Endodermal cell (in vitro differentiated cells): ENCODE measurements around the gene GNB2. TPM values are rescaled to one million over a fixed set of nuclear protein-coding genes. Genes with fewer than 3 reads are reported as not detected.
A peak's percentile ranks its signal among the peaks of the same experiment; 100 is the strongest.

Experiments
- DNase-seq: peaks from one replicate; pipeline ENCODE4 v3.0.0-alpha.2; 2017
- H3K27ac ChIP-seq: 2 replicates; pipeline ENCODE4 v1.5.1; 2013; ENCODE audit warnings: mild to moderate bottlenecking, low read depth, low read length, moderate library complexity
- H3K27me3 ChIP-seq: 2 replicates; pipeline ENCODE4 v1.6.1; 2013; ENCODE audit warnings: mild to moderate bottlenecking, low read length, moderate library complexity; ENCODE audit not compliant: insufficient read depth, control insufficient read depth, poor library complexity, severe bottlenecking
- H3K36me3 ChIP-seq: 2 replicates; pipeline ENCODE4 v1.7.0; 2013; ENCODE audit warnings: mild to moderate bottlenecking, low read length, moderate library complexity; ENCODE audit not compliant: control insufficient read depth, insufficient read depth
- H3K4me1 ChIP-seq: one replicate; pipeline ENCODE4 v1.7.0; 2013; ENCODE audit warnings: low read length; ENCODE audit not compliant: control insufficient read depth, insufficient read depth
- H3K4me3 ChIP-seq: 2 replicates; pipeline ENCODE4 v1.5.1; 2013; ENCODE audit warnings: mild to moderate bottlenecking, low read length, moderate library complexity
- H3K9ac ChIP-seq: 2 replicates; pipeline ENCODE4 v1.6.1; 2013; ENCODE audit warnings: mild to moderate bottlenecking, low read length, moderate library complexity; ENCODE audit not compliant: poor library complexity, severe bottlenecking; ENCODE audit errors: extremely low read depth
- H3K9me3 ChIP-seq: 2 replicates; pipeline ENCODE4 v1.6.1; 2013; ENCODE audit warnings: mild to moderate bottlenecking, low read length, moderate library complexity; ENCODE audit not compliant: control insufficient read depth
- H3K27ac Mint-ChIP-seq: 2 replicates; pipeline ENCODE4 v1.8.0; 2020; ENCODE audit warnings: mixed read lengths
- H3K27me3 Mint-ChIP-seq: 2 replicates; pipeline ENCODE4 v1.8.0; 2021; ENCODE audit warnings: mild to moderate bottlenecking, mixed read lengths; ENCODE audit not compliant: insufficient read depth
- H3K36me3 Mint-ChIP-seq: 2 replicates; pipeline ENCODE4 v1.8.0; 2020; ENCODE audit warnings: low read depth, mixed read lengths
- H3K4me1 Mint-ChIP-seq: 2 replicates; pipeline ENCODE4 v1.8.0; 2020; ENCODE audit warnings: mixed read lengths
- H3K4me3 Mint-ChIP-seq: 2 replicates; pipeline ENCODE4 v1.8.0; 2020; ENCODE audit warnings: mild to moderate bottlenecking, moderate library complexity, mixed read lengths
- H3K9me3 Mint-ChIP-seq: 2 replicates; pipeline ENCODE4 v1.8.0; 2020; ENCODE audit warnings: mild to moderate bottlenecking, mixed read lengths
- WGBS, 2 experiments: methylation state at CpG; one replicate each; pipeline versions ENCODE4 v1.1.5 to v1.1.7; 2013; ENCODE audit warnings: missing lambda C conversion rate in 2 of 2, mixed read lengths in 1 of 2; ENCODE audit not compliant: insufficient coverage in 1 of 2, insufficient read length in 1 of 2; 5-methylcytosine and 5-hydroxymethylcytosine counted together
- long read RNA-seq, 4 experiments: library from polyadenylated mRNA in 2 of 4; library from RNA in 1 of 4; library from capped mRNA in 1 of 4; stranded (forward) in 3 of 4; unstranded in 1 of 4; transcript quantifications; one replicate each; pipeline ENCODE4 v2.0.0, GENCODE V29; 2020 to 2021; ENCODE audit warnings: inconsistent platforms in 1 of 4
- polyA plus RNA-seq, 2 experiments: library from polyadenylated mRNA; stranded (reverse); fragments of 50-300 nt; gene quantifications; one replicate each; pipeline ENCODE4 v1.2.3, GENCODE V29; 2013
- total RNA-seq, 2 donors: library from RNA; stranded (reverse); fragmentation: NEBNext Ultra II Directional in 1 of 2; extraction: Animal tissue kit (Norgen Biotek cat#: 25700) in 1 of 2; gene quantifications; 2 replicates in 1 of 2; 3 replicates in 1 of 2; pipeline ENCODE4 v1.2.1, GENCODE V29; 2021
- TF ChIP-seq, protein P1 (sequence below): fragments of 200-600 bp; sonication (generic); conservative IDR thresholded peaks from 2 replicates; pipeline ENCODE4 v1.5.0; 2021; ENCODE audit warnings: antibody characterized with exemption, mild to moderate bottlenecking

The GNB2 gene
- 100 to 1,000 TPM; 197 to 230 TPM for total RNA-seq
- polyA plus RNA-seq (2013, experiment 1 of 2): 186 TPM
- polyA plus RNA-seq (2013, experiment 2 of 2): 184 TPM
- long read RNA-seq, experiment 1, transcript GNB2-202 (9 exons, 1,524 nt): minor isoform, 20 of 144 reads
- long read RNA-seq, experiment 1, transcript GNB2-201 (10 exons, 1,878 nt): major isoform, 70 of 144 reads
- long read RNA-seq, experiment 1, partial matches to known transcripts: 40 of 144 reads
- long read RNA-seq, experiment 1, other reads (novel, unspliced or antisense): 13 of 144 reads
- long read RNA-seq, experiment 2, transcript GNB2-202 (9 exons, 1,524 nt): minor isoform, 9 of 277 reads
- long read RNA-seq, experiment 2, transcript GNB2-201 (10 exons, 1,878 nt): major isoform, 250 of 277 reads
- long read RNA-seq, experiment 2, partial matches to known transcripts: 14 of 277 reads
- long read RNA-seq, experiment 2, other reads (novel, unspliced or antisense): 3 of 277 reads
- long read RNA-seq, experiment 3, transcript GNB2-201 (10 exons, 1,878 nt): major isoform, 13 of 25 reads
- long read RNA-seq, experiment 3, partial matches to known transcripts: 6 of 25 reads
- long read RNA-seq, experiment 3, other reads (novel, unspliced or antisense): 2 of 25 reads
- long read RNA-seq, experiment 4, transcript GNB2-202 (9 exons, 1,524 nt): major isoform, 8 of 28 reads
- long read RNA-seq, experiment 4, partial matches to known transcripts: 20 of 28 reads
- long read RNA-seq, experiment 4, other reads (novel, unspliced or antisense): 0 of 28 reads

DNA sequence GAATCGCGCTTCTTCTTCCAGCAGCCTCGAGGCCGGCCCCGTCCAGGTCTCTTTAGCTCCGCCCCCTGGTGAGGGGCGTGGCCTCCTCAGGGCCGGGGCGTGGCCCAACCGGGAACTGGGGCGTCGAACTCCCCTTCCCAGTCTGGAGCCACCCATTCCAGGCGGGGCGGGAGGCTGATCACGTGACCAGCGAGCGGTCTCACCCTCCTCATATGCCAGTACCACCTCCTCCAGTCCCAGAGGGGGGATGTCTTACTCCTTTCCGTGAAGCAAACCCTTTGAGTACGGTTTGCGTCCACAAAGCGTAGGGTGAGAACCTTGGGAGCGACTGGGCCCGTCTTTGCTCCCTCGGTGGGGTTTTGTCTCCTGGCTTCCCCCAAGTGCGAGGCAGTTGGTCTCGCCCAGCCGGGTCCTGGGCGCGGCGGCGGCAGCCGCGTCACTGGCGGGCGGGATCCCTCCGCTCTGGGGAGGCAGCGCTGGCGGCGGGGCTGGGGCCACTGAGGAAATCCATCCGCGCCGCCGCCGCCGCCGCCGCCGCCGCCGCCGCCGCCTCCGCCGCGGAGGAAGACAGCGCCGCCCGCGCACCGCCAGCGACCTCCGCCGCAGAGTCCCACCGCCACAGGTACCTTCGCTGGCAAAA, at the start of gene GNB2:
GNB2 (plus strand) TSS at position 439 of the 640 bp plus-strand sequence. CDS start 2,526 bp downstream, outside the sequence.
- Histone ChIP-seq H3K9me3 (no peaks in the 10 kb centered on the region), H3K9ac (peak within 1 kb of the TSS; percentile 81), H3K27ac (peak within 1 kb of the TSS; percentile 98), H3K27me3 (peaks cover 8% of the 10 kb centered on the region), H3K36me3 (peaks cover 18% of the 10 kb centered on the region), H3K4me3 (peak within 1 kb of the TSS; percentile 87), H3K4me1 (no peaks in the 10 kb centered on the region)
- DNase-seq: peak; percentile 100
- Mint-ChIP-seq H3K4me3 (peak within 1 kb of the TSS; percentile 84), H3K9me3 (no peaks in the 10 kb centered on the region), H3K4me1 (peaks cover 2% of the 10 kb centered on the region), H3K36me3 (peaks cover 16% of the 10 kb centered on the region), H3K27ac (peak within 1 kb of the TSS; percentile 97), H3K27me3 (peaks cover 31% of the 10 kb centered on the region)
- TF ChIP-seq, protein P1, sequence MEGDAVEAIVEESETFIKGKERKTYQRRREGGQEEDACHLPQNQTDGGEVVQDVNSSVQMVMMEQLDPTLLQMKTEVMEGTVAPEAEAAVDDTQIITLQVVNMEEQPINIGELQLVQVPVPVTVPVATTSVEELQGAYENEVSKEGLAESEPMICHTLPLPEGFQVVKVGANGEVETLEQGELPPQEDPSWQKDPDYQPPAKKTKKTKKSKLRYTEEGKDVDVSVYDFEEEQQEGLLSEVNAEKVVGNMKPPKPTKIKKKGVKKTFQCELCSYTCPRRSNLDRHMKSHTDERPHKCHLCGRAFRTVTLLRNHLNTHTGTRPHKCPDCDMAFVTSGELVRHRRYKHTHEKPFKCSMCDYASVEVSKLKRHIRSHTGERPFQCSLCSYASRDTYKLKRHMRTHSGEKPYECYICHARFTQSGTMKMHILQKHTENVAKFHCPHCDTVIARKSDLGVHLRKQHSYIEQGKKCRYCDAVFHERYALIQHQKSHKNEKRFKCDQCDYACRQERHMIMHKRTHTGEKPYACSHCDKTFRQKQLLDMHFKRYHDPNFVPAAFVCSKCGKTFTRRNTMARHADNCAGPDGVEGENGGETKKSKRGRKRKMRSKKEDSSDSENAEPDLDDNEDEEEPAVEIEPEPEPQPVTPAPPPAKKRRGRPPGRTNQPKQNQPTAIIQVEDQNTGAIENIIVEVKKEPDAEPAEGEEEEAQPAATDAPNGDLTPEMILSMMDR: no peak
- 0 to 2% methylated on average over 11 to 65 of the region's 65 CpGs for WGBS, 2 experiments

DNA sequence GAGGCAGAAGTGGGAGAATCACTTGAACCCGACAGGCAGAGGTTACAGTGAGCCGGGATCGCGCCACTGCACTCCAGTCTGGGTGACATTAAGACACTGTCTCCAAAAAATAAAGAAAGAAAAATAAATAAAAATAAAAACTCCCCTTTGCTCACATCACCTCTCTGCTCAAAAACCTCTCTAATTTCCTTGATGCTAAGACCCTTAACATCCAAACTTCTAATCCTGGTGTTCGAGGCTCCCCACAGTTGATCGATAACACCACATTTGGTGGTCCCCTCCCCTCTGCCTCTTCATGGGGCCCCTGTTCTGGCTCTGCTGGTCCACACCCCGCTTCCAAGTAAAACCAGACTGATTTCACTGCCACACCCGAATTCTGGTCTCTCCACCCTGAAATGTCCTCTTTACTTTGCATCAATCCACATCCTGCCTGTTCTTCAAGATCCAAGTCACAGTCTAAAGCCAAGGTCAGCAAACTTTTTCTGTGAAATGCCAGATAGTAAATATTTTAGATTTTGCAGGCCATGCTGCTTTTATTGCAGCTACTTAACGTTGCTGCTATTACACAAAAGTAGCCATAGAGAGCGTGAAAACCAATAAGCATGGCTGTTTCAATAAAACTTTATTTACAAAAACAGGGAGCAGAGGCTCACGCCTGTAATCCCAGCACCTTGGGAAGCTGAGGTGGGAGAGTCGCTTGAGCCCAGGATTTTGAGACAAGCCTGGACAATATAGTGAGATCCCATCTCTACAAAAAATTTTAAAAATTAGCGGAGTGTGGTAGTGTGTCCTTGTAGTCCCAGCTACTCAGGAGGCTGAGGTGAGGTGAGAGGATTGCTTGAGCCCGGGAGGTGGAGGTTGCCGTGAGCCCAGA, 49.4 kb upstream of the GNB2 start:
- Mint-ChIP-seq H3K27ac (no peak overlapping the region), H3K27me3 (peaks cover 29% of the 10 kb centered on the region), H3K9me3 (no peaks in the 10 kb centered on the region), H3K36me3 (no peaks in the 10 kb centered on the region), H3K4me3 (no peak overlapping the region), H3K4me1 (no peaks in the 10 kb centered on the region)
- no peaks in the 10 kb centered on the region for H3K36me3 ChIP-seq
- H3K27ac ChIP-seq: no peak overlapping the region
- no peak overlapping the region for H3K9ac ChIP-seq
- H3K4me3 ChIP-seq: no peak overlapping the region
- no peak for DNase-seq
- H3K4me1 ChIP-seq: no peaks in the 10 kb centered on the region
- H3K27me3 ChIP-seq: peaks cover 11% of the 10 kb centered on the region
- H3K9me3 ChIP-seq: no peaks in the 10 kb centered on the region
- WGBS, 2 experiments: 86 to 89% methylated on average over 11 to 15 of the region's 15 CpGs
- TF ChIP-seq, protein P1: no peak

DNA sequence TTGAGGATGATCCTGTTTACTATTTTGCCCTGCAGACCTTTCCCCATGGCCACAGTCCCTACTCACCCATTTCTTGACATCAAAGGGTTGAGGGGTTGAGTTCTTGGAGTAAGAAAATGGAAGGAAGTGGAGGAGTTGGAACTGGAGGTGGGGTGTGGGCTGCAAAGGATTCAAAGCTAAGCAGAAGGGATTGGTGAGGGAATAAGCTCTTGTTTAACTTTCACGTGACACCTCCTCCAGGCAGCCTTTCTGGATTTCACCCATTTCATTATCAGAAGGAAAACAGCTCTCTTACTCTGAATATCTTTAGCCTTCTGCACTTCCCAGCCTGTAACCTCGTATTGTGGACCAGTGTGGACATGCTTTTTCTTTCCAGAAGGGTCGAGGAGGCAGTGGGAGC, 47.5 kb upstream of the GNB2 start:
- H3K27me3 Mint-ChIP-seq: peaks cover 32% of the 10 kb centered on the region
- H3K9ac ChIP-seq: no peak overlapping the region
- peak overlapping the region; percentile 31 for H3K4me3 Mint-ChIP-seq

More for the DNA sequence above, 47.5 kb upstream of the GNB2 start:
- Mint-ChIP-seq H3K4me1 (no peaks in the 10 kb centered on the region), H3K27ac (no peak overlapping the region), H3K9me3 (no peaks in the 10 kb centered on the region), H3K36me3 (no peaks in the 10 kb centered on the region)
- 21 to 67% methylated on average over 1 to 3 of the region's 3 CpGs for WGBS, 2 experiments
- H3K27me3 ChIP-seq: peaks cover 11% of the 10 kb centered on the region
- no peak overlapping the region for H3K4me3 ChIP-seq
- DNase-seq: no peak
- no peaks in the 10 kb centered on the region for H3K36me3 ChIP-seq
- H3K27ac ChIP-seq: no peak overlapping the region
- H3K9me3 ChIP-seq: no peaks in the 10 kb centered on the region
- no peaks in the 10 kb centered on the region for H3K4me1 ChIP-seq
- TF ChIP-seq, protein P1: no peak
